ELF-1 (cell line): ENCODE measurements around the gene RPL39.
A peak's percentile ranks its signal among the peaks of the same experiment; 100 is the strongest.
"Not testable (repeated sequence)": the region's sequence is repeated elsewhere in the genome, so short reads cannot be mapped to it uniquely, and the experiment has no call there.

Experiments used
- DNase-seq: peaks from one replicate; pipeline ENCODE4 v3.0.0-alpha.2; 2016; ENCODE audit warnings: low read depth, low spot score

Gene RPL39

DNA sequence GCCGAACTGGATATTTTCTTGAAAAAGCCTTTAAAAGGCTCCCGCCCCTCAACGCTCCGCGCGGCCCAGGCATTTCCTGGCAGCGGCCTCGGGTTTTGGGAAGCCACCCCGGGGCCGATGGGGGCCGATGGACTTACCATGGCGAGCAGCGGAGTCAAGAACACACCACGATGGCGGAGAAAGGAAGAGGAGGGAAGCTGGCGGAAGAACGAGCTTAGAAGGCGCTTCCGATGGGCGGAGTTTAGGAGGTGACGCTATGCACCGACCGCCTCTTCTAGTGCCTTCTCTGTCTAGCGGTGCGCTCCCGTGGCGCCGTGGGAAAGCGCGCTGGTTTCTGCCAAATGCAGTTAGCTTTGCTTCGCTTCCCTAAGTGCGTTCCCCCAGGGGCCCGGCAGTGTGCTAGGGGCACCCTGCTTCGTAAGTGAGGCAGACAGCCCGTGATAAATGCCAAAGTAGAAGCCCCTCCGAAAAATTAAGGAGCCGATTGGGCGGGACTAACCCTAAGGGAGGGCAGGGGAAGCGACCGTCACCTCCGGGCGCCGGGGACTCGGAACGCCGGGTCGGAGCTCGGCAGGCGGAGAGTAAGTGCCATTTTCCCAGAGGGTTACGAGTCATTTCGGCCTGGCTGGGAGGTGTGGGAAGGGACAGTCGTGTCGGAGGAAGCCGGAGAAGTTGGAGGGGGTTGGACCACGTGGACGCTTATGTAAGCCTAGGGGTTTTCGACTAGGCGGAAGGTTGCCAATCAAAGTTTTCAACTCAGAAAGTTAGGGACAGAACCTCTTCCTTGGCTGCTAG lies at the start of gene RPL39:
RPL39 (minus strand) TSS at position 194 of the 795 bp plus-strand sequence; CDS start at position 140, 54 bp downstream.
- peak; percentile 96 for DNase-seq

DNA sequence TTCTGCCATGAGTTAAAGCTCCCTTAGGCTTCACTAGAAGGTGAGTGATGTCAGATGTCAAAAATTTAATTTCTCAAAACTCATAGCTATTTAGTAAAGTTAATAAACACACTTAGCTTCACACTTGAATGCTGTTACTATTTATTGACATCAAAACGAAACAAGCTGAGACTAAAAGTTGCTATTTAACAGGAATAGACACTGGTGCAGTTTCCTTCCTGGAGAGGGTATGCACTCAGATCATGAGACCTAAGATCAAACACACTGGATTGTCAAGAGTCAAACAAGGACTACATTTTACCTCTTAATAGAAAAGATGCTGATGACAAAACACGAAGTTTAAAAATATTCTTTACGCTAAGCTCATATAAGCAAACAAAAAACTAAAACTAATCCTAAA lies 42.5 kb upstream of the RPL39 start:
- no peak for DNase-seq

GRCh38 chrX:119828446-119828845 lies 37.0 kb upstream of the RPL39 start:
- DNase-seq: no peak

GRCh38 chrX:119826399-119826959 lies 35.0 kb upstream of the RPL39 start:
- DNase-seq: no peak

- not testable (repeated sequence) for DNase-seq
Measured at GRCh38 chrX:119824221-119824620, 32.8 kb upstream of the RPL39 start.

DNA sequence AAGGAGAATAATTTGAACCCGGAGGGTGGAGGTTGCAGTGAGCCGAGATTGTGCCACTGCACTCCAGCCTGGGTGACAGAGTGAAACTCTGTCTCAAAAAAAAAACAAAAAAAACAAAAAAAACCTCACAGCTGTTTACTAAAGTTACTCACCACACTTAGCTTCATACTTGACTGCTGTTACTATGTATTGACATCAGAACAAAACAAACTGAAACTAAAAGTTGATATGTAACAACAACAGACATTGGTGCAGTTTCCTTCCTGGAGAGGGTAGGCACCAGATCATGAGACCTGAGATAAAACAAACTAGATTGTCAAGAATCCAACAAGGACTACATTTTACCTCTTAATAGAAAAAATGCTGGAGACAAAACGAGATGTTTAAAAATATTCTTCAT lies 30.3 kb upstream of the RPL39 start:
- DNase-seq: not testable (repeated sequence)

GRCh38 chrX:119817130-119817690 lies 25.8 kb upstream of the RPL39 start:
- no peak for DNase-seq

- peak; percentile 9 for DNase-seq
Measured at GRCh38 chrX:119816300-119816699, 24.9 kb upstream of the RPL39 start.

DNA sequence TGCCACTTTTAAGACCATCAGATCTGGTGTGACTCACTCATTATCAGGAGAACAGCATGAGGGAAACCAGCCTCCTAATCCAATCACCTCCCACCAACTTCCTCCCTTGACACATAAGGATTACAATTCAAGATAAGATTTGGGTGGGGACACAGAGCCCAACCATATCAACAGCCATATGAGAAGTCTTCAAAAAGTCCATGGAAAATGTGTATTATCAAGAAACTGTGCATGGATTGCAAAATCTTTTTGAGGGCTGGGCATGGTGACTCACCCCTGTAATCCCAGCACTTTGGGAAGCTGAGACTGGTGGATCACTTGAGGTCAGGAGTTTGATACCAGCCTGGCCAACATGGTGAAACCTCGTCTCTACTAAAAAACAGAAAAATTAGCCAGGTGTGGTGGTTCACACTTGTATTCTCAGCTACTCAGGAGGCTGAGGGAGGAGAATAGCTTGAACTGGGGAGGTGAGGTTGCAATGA lies 17.8 kb upstream of the RPL39 start:
- DNase-seq: peak; percentile 46

- not testable (repeated sequence) for DNase-seq
Measured at GRCh38 chrX:119808461-119808860, 17.0 kb upstream of the RPL39 start.

- no peak for DNase-seq
Measured at GRCh38 chrX:119802546-119802945, 11.1 kb upstream of the RPL39 start.

- no peak for DNase-seq
Measured at GRCh38 chrX:119801253-119802221, 10.1 kb upstream of the RPL39 start.

- no peak for DNase-seq
Measured at GRCh38 chrX:119790977-119791436, 423 bp downstream of the RPL39 start.

- DNase-seq: peak; percentile 79
Measured at GRCh38 chrX:119784747-119785446, 6.5 kb downstream of the RPL39 start.

DNA sequence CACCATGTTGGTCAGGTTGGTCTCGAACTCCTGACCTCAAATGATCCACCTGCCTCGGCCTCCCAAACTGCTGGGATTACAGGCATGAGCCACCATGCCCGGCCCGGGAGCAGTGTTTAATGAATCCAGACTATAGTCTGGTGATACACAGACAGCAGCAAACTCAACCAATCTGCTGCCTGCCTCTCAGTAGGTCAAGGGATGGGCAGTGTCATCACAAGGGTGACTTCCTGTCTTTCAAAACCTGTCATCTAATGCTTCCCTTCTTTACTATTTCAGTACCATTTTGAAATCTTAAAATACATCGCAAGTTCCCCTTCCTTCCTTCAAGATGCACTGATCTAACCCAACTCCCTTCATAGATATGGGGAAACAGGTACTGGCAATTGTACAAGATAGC lies 8.4 kb downstream of the RPL39 start:
- DNase-seq: no peak

DNA sequence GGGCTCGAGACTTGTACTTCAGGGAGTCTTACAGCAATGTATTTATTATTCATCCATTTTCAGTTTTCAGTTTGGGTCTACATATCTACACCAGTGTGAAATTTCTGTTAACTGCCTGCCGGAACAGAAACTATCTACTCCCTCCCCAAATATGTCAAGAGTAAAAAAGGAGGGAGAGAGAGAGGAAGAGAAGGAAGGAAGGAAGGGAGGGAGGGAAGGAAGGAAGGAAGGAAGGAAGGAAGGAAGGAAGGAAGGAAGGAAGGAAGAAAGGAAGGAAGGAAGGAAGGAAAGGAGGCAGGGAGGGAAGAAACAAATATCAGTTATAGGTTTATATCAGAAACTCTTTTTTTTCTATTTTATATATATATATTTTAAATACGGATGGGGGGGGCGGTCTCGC lies 12.6 kb downstream of the RPL39 start:
- DNase-seq: no peak

GRCh38 chrX:119775517-119776238 lies 15.8 kb downstream of the RPL39 start:
- DNase-seq: no peak

DNA sequence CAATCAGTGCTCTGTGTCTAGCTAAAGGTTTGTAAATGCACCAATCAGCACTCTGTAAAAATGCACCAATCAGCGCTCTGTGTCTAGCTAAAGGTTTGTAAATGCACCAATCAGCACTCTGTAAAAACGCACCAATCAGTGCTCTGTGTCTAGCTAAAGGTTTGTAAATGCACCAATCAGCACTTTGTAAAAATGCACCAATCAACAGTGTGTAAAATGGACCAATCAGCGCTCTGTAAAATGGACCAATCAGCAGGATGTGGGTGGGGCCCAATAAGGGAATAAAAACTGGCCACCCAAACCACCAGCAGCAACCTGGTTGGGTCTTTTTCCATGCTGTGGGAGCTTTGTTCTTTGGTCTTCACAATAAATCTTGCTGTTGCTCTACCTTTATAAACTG lies 22.0 kb downstream of the RPL39 start:
- DNase-seq: not testable (repeated sequence)

DNA sequence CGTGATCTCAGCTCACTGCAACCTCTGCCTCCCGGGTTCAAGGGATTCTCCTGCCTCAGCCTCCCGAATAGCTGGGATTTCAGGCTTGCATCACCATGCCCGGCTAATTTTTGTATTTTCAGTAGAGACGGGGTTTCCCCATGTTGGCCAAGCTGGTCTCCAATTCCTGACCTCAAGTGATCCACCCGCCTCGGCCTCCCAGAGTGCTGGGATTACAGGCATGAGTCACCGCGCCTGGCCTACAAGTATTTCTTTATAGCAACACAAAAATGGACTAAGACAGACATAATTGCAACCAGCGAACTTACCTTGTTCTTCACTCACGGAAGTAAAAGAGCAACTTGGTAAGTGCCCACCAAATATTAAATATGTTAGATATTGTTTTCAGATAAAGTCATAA lies 23.0 kb downstream of the RPL39 start:
- not testable (repeated sequence) for DNase-seq

- no peak for DNase-seq
Measured at GRCh38 chrX:119763836-119764387, 27.5 kb downstream of the RPL39 start.
